HEK293T (cell line): ENCODE measurements around the gene SRPK1.

ENCODE experiments used
- CTCF ChIA-PET: fragments of 350-600 bp; formaldehyde crosslinking; extraction: SDS; loops from one replicate; lab custom pipeline; 2021; ENCODE audit warnings: antibody characterized with exemption, inconsistent platforms; lab: Yijun Ruan, JAX
- POLR2A ChIA-PET: fragments of 350-600 bp; formaldehyde crosslinking; extraction: SDS; loops from one replicate; lab custom pipeline; 2020; ENCODE audit warnings: antibody characterized with exemption, inconsistent platforms; lab: Yijun Ruan, JAX
- DNase-seq: peaks from one replicate; pipeline ENCODE4 v3.0.0; 2012; ENCODE audit warnings: mixed read lengths; ENCODE audit errors: extremely low spot score
- ARNT ChIP-seq: fragments of 450-650 bp; IDR thresholded peaks from 2 replicates; pipeline ENCODE4 v1.6.1; 2017; ENCODE audit warnings: mild to moderate bottlenecking
- BHLHE40 ChIP-seq: fragments of 450-650 bp; IDR thresholded peaks from 2 replicates; pipeline ENCODE4 v1.6.1; 2016; ENCODE audit warnings: mild to moderate bottlenecking, moderate library complexity, borderline replicate concordance
- CTBP1 ChIP-seq: fragments of 450-650 bp; IDR thresholded peaks from 2 replicates; pipeline ENCODE4 v1.6.1; 2016; ENCODE audit warnings: borderline replicate concordance
- ELF4 ChIP-seq: fragments of 450-650 bp; IDR thresholded peaks from 2 replicates; pipeline ENCODE4 v1.6.1; 2017; ENCODE audit warnings: antibody characterized with exemption
- FOXA1 ChIP-seq: fragments of 450-650 bp; IDR thresholded peaks from 2 replicates; pipeline ENCODE4 v1.6.1; 2016; ENCODE audit warnings: mild to moderate bottlenecking
- FOXK2 ChIP-seq: fragments of 450-650 bp; IDR thresholded peaks from 2 replicates; pipeline ENCODE4 v1.6.1; 2016; ENCODE audit warnings: mild to moderate bottlenecking
- FOXM1 ChIP-seq: fragments of 450-650 bp; IDR thresholded peaks from 2 replicates; pipeline ENCODE4 v1.6.1; 2017; ENCODE audit warnings: mild to moderate bottlenecking, borderline replicate concordance
- HDGF ChIP-seq: fragments of 450-650 bp; IDR thresholded peaks from 2 replicates; pipeline ENCODE4 v1.6.1; 2017; ENCODE audit warnings: antibody characterized with exemption, borderline replicate concordance
- L3MBTL2 ChIP-seq: fragments of 450-650 bp; conservative IDR thresholded peaks from 2 replicates; pipeline ENCODE4 v1.6.1; 2016; ENCODE audit warnings: mild to moderate bottlenecking
- LEF1 ChIP-seq: fragments of 450-650 bp; IDR thresholded peaks from 2 replicates; pipeline ENCODE4 v1.6.1; 2017; ENCODE audit warnings: mild to moderate bottlenecking, borderline replicate concordance
- NFRKB ChIP-seq: fragments of 450-650 bp; IDR thresholded peaks from 2 replicates; pipeline ENCODE4 v1.6.1; 2016; ENCODE audit warnings: mild to moderate bottlenecking, moderate library complexity
- SP1 ChIP-seq: fragments of 450-650 bp; IDR thresholded peaks from 2 replicates; pipeline ENCODE4 v1.6.1; 2017
- SUZ12 ChIP-seq: fragments of 450-650 bp; IDR thresholded peaks from 2 replicates; pipeline ENCODE4 v1.6.1; 2016; ENCODE audit warnings: mild to moderate bottlenecking
- TARDBP ChIP-seq: fragments of 450-650 bp; IDR thresholded peaks from 2 replicates; pipeline ENCODE4 v1.6.1; 2016
- ZNF384 ChIP-seq: fragments of 450-650 bp; IDR thresholded peaks from 2 replicates; pipeline ENCODE4 v1.6.1; 2016
- TF ChIP-seq, protein P1 (sequence below): fragments of 450-650 bp; IDR thresholded peaks from 2 replicates; pipeline ENCODE4 v1.6.1; 2016

The SRPK1 gene

DNA sequence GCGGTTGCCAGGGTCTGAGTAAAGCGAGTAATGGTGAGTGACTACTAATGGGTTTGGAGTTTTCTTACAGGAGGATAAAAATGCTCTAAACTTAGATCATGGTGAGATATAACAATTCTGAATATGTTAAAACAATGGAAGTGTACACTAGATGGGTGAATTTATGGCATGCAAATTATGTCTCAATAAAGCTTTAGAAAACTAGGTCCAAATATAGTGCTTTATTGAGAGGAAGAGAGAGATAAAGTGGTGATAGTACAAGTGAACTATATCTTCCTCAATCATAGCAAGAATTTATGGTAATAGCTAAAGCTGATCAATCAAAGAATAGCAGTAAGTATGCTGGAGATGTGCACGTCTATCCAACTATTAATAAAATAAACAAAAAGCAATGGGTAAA is 23.9 kb downstream of the SRPK1 start:
- TF ChIP-seq FOXA1 (no peak), CTBP1 (no peak), FOXM1 (no peak), ZNF384 (no peak), L3MBTL2 (no peak), ARNT (no peak), SUZ12 (no peak), ELF4 (no peak), NFRKB (no peak), SP1 (no peak), LEF1 (no peak), BHLHE40 (no peak), TARDBP (no peak), FOXK2 (no peak)
- TF ChIP-seq, protein P1, sequence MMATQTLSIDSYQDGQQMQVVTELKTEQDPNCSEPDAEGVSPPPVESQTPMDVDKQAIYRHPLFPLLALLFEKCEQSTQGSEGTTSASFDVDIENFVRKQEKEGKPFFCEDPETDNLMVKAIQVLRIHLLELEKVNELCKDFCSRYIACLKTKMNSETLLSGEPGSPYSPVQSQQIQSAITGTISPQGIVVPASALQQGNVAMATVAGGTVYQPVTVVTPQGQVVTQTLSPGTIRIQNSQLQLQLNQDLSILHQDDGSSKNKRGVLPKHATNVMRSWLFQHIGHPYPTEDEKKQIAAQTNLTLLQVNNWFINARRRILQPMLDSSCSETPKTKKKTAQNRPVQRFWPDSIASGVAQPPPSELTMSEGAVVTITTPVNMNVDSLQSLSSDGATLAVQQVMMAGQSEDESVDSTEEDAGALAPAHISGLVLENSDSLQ = no peak
- CTCF ChIA-PET = no interaction called here
- POLR2A ChIA-PET = no interaction called here
- DNase-seq = no peak

DNA sequence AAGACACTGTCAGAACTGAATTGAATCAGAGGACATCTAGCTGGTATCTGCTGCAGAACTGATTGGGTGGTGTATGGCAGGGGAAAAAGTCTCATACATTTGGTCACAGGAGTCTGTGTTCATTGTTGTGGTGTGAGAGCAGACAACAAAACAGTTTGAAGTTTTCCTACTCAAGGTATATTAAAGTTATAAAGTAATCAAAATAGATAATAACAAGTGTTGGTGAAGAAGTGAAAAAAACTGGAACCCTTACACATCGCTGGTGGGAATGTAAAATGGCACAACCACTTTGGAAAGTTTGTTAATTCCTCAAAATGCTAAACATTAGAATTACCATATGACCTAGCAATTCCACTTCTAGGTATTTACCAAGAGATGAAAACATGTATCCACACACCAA is 24.7 kb downstream of the SRPK1 start:
- ChIA-PET CTCF (interaction anchor here (0.6 kb wide), 1 partner anchor 649 kb away, joined by 3 read pairs; no protein-coding TSS in a partner anchor), POLR2A (no interaction called here)
- TF ChIP-seq FOXM1 (no peak), CTBP1 (no peak), LEF1 (no peak), SP1 (no peak), HDGF (no peak), BHLHE40 (no peak), FOXK2 (no peak), TARDBP (no peak)
- no peak for DNase-seq

DNA sequence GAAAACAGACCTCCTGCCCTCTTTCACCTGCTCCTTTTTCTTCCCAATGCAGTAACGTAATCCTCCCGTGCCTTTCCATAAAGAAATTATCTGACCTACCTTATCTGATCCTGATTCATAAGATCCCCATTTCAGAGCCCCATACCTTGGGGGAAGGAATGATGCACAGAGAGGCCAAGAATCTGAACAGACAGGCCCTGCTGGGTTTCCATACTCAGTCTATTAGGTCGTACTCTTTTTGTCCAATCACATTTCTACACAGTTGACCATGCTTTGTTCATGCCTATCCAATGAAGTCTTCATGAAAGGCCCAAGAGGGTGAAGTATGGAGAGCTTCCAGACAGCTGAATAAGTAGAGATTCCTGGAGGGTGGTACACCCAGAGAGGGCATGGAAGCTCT is 25.3 kb downstream of the SRPK1 start:
- TF ChIP-seq L3MBTL2 (no peak), ZNF384 (no peak), FOXM1 (no peak), CTBP1 (no peak), SP1 (no peak), NFRKB (no peak), TARDBP (no peak), HDGF (no peak), FOXA1 (no peak)
- ChIA-PET CTCF (interaction anchor here (0.6 kb wide), 1 partner anchor 650 kb away, joined by 3 read pairs; no protein-coding TSS in a partner anchor), POLR2A (no interaction called here)
- no peak for DNase-seq

DNA sequence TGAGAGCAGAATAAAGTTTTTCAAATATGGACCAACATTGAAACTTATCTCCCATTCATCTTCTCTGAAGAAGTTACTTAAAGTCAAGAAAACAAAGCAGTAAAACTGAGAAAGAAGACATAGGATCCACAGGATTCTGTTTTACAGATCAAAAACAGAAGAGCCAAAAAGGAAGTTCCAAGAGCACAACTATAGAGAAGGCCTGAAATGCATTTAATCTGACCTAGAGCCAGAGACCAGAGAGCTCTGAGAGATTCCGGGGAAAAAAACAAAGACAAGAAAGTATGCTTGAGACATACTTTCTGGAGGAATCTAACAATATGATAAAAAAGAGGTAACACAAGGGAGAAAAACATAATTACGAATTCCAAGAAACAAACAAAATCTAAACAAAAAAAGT is 26.1 kb downstream of the SRPK1 start:
- CTCF ChIA-PET = no interaction called here
- DNase-seq = no peak
- TF ChIP-seq ZNF384 = no peak
- no peak for TF ChIP-seq NFRKB
- no peak for TF ChIP-seq LEF1
- no peak for TF ChIP-seq FOXM1
- no peak for TF ChIP-seq SP1
- no peak for TF ChIP-seq BHLHE40
- POLR2A ChIA-PET = no interaction called here

DNA sequence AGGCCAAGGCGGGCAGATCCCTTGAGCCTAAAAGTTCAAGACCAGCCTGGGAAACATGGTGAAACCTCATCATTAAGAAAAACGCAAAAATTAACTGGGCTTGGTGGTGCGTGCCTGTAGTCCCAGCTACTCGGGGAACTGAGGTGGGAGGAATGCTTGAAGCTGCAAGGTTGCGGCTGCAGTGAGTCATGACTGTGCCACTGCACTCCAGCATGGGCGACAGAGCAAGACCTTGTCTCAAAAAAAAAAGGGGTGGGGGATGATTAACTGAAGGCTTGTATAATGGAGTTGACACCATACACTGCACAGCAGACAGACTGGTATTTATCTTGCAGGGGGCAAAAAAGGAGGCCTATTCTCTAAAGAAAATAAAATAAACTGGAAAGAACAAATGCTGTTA is 27.7 kb downstream of the SRPK1 start:
- POLR2A ChIA-PET = interaction anchor here (1.0 kb wide), 1 partner anchor 136 kb away, joined by 3 read pairs; no protein-coding TSS in a partner anchor
- CTCF ChIA-PET = no interaction called here
- TF ChIP-seq SUZ12 (no peak), L3MBTL2 (no peak), SP1 (no peak), ARNT (no peak), FOXA1 (no peak), LEF1 (no peak), FOXM1 (no peak), ZNF384 (no peak)
- DNase-seq = no peak

DNA sequence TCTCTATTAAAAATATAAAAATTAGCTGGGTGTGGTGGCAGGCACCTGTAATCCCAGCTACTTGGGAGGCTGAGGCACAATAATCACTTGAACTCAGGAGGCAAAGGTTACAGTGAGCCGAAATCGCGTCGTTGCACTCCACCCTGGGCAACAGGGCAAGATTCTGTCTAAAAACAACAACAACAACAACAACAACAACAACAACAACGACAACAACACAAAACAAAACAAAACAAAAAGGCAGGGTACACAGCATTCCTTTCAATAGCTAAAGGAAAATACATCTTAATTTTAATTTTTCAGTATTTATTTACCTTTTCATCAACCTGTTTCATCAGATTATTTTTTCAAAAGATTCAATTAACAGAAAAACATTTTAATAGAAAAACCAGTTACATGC is 28.4 kb downstream of the SRPK1 start:
- DNase-seq = no peak
- CTCF ChIA-PET = interaction anchor here (0.6 to 0.7 kb wide), 2 partner anchors 159 to 368 kb away, joined by 3 read pairs; no protein-coding TSS in a partner anchor
- TF ChIP-seq NFRKB = no peak
- TF ChIP-seq ELF4 = no peak
- no peak for TF ChIP-seq FOXK2
- no peak for TF ChIP-seq CTBP1
- no peak for TF ChIP-seq HDGF
- TF ChIP-seq L3MBTL2 = no peak
- TF ChIP-seq SP1 = no peak
- no peak for TF ChIP-seq SUZ12
- TF ChIP-seq TARDBP = no peak
- TF ChIP-seq BHLHE40 = no peak
- TF ChIP-seq FOXM1 = no peak
- POLR2A ChIA-PET = interaction anchor here (1.0 kb wide), 1 partner anchor 137 kb away, joined by 3 read pairs; no protein-coding TSS in a partner anchor

DNA sequence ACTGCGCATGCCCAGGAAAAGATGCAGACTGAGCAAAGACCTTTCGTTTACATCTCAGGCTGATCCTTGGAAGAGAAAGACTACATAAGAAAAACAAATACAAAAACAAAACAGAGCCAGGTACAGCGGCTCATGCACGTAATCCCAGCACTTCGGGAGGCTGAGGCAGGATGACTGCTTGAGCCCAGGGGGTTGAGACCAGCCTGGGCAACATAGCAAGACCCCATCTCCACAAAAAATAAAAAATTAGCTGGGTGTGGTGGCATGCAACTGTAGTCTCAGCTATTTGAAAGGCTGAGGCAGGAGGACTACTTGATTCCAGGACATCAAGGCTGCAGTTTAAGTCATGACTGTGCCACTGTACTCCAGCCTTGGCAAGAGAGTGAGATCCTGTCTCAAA is 41.7 kb downstream of the SRPK1 start:
- TF ChIP-seq FOXA1 (no peak), TARDBP (no peak), FOXK2 (no peak)
- POLR2A ChIA-PET = no interaction called here
- DNase-seq = no peak
- CTCF ChIA-PET = no interaction called here

DNA sequence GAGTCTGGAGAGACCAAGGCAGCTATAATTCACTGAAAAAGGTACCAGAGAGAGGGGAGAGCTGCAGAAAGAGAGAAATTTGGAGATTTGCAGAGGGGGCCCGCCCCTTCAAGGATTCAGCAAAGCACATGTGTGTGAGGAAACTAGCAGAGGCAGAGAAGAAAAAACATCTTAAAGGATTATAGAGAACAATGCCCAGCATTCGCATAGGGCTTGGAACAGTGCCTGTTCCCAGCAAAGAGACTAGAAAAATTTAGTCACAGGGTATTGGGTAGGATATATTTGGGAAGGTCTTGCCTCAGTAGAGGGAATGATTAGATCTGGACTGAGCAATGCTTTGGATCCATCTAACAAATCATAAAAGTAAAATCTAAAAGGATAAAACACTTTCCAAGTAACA is 44.0 kb downstream of the SRPK1 start:
- TF ChIP-seq CTBP1 (no peak), NFRKB (no peak), ARNT (no peak), LEF1 (no peak), ELF4 (no peak), TARDBP (no peak), FOXA1 (no peak), BHLHE40 (no peak), L3MBTL2 (no peak), FOXK2 (no peak), ZNF384 (no peak), SP1 (no peak), SUZ12 (no peak), HDGF (no peak), FOXM1 (no peak)
- TF ChIP-seq, protein P1 = no peak
- POLR2A ChIA-PET = no interaction called here
- DNase-seq = no peak
- CTCF ChIA-PET = no interaction called here
